GM21786 (cell line): ENCODE data around the gene NLRX1.
"Not testable (repeated sequence)": the region's sequence is repeated elsewhere in the genome, so short reads cannot be mapped to it uniquely, and the experiment has no call there.

ENCODE experiments used
- ATAC-seq: cut with Tn5 transposase; IDR thresholded peaks from one replicate; pipeline ENCODE4 v1.9.1; 2021; ENCODE audit not compliant: unreplicated experiment

The NLRX1 gene

GRCh38 chr11:119168471-119169281, at the start of gene NLRX1:
TSS of gene NLRX1 (plus strand) at chr11:119168725. CDS start at chr11:119171404, 2,679 bp downstream.
- peak; percentile 81 for ATAC-seq

GRCh38 chr11:119118946-119119345, 49.6 kb upstream of the NLRX1 start:
- no peak for ATAC-seq

GRCh38 chr11:119120639-119121007, 47.9 kb upstream of the NLRX1 start:
- no peak for ATAC-seq

GRCh38 chr11:119121008-119121810, 47.3 kb upstream of the NLRX1 start, which contains the start of gene HINFP:
TSS of gene HINFP (plus strand) at chr11:119121580. CDS start at chr11:119126945, 5,365 bp downstream.
- peak; percentile 97 for ATAC-seq

GRCh38 chr11:119121811-119122124, 46.8 kb upstream of the NLRX1 start:
- no peak for ATAC-seq

- ATAC-seq = no peak
Measured at GRCh38 chr11:119125821-119126220, 42.7 kb upstream of the NLRX1 start.

GRCh38 chr11:119126675-119127268, 41.8 kb upstream of the NLRX1 start:
- ATAC-seq = no peak

- ATAC-seq = no peak
Measured at GRCh38 chr11:119130662-119131061, 37.9 kb upstream of the NLRX1 start.

- no peak for ATAC-seq
Measured at GRCh38 chr11:119134389-119134978, 34.0 kb upstream of the NLRX1 start.

GRCh38 chr11:119139276-119139675, 29.2 kb upstream of the NLRX1 start:
- not testable (repeated sequence) for ATAC-seq

GRCh38 chr11:119144825-119145486, 23.6 kb upstream of the NLRX1 start:
- ATAC-seq = peak; percentile 56

GRCh38 chr11:119145551-119145950, 23.0 kb upstream of the NLRX1 start:
- ATAC-seq = no peak

GRCh38 chr11:119147604-119148333, 20.8 kb upstream of the NLRX1 start:
- no peak for ATAC-seq

GRCh38 chr11:119148720-119149017, 19.9 kb upstream of the NLRX1 start:
- no peak for ATAC-seq

GRCh38 chr11:119149018-119149785, 19.3 kb upstream of the NLRX1 start, which contains the start of gene ABCG4:
TSS of gene ABCG4 (plus strand) at chr11:119149052. CDS start at chr11:119149966, 914 bp downstream.
- ATAC-seq = no peak

- ATAC-seq = no peak
Measured at GRCh38 chr11:119149786-119150275, 18.7 kb upstream of the NLRX1 start.

- ATAC-seq = no peak
Measured at GRCh38 chr11:119152043-119152442, 16.5 kb upstream of the NLRX1 start.

GRCh38 chr11:119152604-119153003, 15.9 kb upstream of the NLRX1 start:
- no peak for ATAC-seq
